IPS-NIHi7 (cell line): Measurements from ENCODE around the gene MRRF.
A peak's percentile ranks its signal among the peaks of the same experiment; 100 is the strongest.
"Not testable (repeated sequence)": the region's sequence is repeated elsewhere in the genome, so short reads cannot be mapped to it uniquely, and the experiment has no call there.

Experiments used
- DNase-seq: peaks from one replicate; pipeline ENCODE4 v3.0.0; 2012; ENCODE audit warnings: mixed read lengths; ENCODE audit errors: extremely low spot score

Gene MRRF

DNA sequence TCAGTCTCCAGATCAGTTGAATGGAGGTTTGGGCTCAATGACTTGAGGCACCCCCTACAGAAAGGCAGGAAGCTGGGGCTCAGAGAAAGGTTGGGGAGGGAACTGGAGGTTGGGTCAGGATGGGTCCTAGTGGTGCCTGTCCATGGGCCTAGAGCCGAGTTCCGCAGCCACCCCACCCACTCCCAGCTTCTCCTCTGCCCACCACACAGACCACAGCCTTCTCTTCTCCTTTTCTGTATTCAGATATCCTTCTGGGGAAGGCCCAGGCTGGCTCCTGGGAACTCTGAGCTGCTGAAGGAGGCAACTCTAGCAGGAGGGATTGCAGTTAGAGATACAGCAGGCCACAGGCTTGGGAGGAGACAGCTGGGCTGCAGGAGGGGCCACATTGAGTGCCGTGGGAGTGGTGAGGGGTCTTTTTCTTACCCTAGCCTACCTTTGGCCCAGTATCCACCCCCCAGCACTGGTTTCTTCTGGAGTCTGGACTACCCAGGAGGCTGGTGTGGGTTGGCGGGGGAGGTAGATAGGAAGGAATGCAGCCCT lies 90.7 kb downstream of the MRRF start:
- DNase-seq: no peak

DNA sequence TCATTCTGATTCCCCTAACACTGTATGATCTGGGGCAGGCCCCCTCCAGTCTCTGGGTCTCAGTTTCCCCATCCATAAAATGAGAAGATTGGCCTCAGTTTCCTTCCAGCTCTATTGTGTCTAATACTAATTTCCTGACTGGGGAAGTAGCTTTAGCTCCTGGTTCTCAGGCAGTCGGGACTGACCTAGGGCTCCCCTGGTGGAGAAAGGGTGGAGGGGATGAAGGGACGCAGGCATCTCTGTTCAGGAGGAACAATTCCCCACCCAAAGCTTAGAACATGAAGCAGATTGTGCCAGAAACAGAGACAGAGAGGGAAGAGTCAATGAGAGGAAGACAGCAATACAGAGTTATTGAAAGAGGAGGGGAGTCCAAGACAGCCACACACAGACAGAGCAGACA lies 91.9 kb downstream of the MRRF start:
- peak; percentile 71 for DNase-seq

DNA sequence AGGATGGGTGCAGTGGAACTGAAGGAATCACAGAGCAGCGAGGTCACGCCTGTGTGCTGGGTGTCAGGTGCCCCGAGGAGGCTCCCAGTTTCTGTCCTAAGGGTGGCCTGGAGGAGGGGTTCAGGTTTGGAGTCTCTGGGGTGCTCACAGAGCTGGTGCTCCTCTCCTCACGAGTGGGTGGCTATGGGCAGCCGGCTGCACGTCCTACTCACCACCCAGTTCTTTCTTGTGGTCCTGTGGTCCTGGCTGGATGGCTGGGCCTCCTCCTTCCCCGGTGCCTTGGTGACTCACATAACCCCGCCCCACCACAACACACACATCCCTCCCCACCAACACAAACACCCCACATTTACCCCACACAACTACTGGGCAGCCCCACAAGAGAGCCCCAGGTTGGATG lies 96.2 kb downstream of the MRRF start:
- no peak for DNase-seq

DNA sequence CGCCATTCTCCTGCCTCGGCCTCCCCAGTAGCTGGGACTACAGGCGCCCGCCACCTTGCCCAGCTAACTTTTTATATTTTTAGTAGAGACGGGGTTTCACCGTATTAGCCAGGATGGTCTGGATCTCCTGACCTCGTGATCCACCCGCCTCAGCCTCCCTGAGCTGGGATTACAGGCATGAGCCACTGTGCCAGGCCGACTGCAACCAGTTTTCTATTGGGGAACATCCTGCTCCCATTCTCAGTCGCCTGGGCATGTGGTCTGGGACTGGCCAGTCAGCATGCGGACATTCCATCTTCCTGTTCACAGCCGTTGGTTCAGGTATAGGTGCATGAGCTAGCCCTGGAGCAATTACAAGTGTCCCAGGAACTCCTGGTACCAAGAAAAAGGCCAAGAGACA lies 98.4 kb downstream of the MRRF start:
- not testable (repeated sequence) for DNase-seq

DNA sequence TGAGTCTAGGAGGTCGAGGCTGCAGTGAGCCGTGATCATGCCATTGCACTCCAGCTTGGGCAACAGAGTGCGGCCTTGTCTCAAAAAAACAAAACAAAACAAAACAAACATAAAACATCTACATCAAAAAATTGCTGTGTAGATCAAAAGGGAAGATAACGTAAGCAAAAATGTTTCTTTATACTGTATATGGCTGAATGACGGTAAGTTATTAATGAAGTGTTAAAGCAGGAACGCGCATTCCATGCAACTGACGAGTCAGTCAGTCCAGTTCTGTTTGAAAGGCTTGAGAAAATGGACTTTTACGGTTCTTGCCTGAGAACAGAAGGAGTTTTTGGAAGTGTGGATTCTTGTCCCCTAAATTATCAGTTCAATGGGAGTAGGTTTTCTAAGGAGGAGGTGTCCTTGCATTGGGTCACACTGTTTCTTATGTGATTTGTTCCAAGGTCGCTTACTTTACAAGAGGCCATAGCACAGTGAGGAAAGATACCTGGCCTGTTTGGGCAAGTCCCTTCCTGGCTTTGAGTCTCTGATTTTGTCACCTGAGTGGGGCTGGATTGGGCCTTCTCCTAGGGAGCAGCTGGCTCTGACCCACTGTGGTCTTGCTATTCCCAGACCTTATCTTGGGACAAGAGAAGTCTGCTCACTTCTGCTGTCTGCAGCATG lies 99.6 kb downstream of the MRRF start:
- DNase-seq: no peak

DNA sequence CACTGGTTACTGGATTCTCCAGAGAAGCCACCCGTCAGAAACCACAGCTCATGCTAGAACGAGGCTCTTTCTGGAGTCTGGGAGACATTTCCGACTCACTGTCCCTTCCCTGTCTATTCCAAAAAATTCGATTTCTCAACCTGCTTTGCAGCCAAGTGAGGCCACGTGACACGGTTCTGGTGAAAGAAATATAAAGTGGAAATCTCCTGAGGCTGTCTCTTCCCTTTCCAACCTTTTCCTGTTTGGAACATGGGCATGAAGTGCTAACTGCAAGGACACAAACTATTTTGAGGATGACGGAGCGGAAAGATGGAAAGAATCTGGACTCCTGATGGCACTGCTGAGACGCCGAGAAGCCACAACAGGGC lies 100.1 kb downstream of the MRRF start:
- DNase-seq: no peak

DNA sequence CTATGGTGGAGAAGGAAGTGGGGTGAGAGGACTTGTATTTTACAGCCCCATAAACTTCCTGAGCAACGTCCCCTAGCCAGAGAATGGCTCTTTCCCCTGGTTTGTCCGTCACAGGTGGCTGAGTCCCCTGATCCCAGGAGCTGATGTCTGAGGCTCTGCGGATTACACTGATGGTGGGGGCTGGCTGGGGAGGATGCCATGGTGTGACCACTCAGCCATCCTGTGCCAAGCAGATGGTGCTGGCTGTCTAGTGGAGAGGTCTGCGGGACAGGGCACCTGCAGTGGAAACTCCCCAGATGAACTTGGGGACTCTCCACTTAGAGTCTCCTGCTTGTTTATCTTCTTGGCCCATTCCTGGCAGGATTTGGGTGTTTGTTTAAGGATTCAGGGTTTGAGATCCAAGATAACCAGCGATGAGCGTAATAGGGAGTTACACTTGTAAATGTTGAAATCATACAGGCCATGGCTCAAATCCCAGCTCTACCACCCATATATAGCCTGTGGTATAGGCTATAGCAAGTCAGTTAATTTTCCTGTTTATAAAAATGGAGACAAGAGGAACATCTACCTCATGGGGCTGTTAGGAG lies 101.5 kb downstream of the MRRF start:
- no peak for DNase-seq

DNA sequence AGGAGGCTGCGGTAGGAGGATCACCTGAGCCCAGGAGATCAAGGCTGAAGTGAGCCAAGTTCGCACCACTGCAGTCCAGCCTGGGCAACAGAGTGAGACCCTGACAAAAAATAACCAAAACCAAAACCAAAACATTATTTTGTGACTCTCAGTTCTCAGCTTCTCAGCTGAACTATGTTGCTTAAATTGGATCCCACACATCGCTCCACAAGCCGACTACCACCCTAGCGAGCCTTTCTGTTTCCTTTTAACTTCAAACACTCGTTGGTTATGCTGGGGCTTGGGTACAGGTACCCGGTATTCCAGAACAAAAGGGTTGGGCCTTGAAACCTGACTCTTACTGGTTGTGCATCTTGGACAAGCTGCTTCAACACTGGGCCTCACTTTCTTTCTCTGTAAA lies 102.4 kb downstream of the MRRF start:
- no peak for DNase-seq

DNA sequence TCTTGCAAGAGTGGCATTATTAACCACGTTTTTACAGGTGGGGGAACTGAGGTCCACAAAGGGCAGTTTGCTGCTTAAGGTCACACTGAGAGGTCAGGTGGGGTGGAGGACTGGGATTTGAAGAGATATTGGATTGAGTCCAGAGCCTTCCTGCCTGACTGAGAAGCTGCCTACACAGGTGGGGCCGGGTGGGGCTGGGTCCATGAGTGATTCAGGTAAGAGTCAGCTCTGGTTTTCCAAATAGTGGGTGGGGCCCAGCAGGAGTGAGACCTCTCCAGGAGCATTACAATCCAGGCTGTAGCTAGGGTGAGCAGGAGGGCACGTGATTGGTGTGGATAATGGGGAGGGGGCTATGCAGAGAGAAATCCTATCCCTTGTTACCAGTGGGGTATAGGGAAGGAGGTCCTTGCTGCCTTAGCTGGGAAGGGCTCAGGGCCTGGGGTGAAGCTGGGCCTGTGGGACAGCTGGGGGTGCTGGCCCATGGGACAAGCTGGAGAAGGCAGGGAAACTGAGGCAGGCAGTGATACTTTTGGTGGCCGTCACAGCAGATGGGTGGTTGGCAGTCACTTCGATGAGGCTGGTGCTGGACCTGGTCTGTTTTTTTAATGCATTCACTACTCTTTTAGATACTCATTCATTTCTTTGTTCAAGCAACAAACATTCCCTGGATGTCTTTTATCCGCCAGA lies 103.2 kb downstream of the MRRF start:
- DNase-seq: no peak

DNA sequence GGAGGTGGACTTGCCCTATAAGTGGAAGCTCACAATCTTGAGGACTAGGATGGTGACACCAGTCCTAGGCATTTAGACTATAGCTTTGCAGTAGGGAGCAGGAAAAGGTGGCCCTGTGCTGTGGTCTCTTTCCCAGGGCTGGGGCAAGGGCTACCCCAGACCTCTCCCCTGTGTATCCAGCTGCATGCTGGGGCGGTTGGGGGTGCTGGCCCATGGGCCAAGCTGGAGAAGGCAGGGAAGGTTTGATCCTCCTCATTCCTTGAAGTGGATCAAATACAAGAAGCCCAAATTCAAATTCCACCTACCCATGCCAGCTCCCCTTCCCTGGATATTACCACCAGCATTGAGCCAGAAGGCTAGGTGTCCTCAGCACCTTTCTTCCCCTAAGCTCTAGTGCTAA lies 104.0 kb downstream of the MRRF start:
- DNase-seq: no peak

DNA sequence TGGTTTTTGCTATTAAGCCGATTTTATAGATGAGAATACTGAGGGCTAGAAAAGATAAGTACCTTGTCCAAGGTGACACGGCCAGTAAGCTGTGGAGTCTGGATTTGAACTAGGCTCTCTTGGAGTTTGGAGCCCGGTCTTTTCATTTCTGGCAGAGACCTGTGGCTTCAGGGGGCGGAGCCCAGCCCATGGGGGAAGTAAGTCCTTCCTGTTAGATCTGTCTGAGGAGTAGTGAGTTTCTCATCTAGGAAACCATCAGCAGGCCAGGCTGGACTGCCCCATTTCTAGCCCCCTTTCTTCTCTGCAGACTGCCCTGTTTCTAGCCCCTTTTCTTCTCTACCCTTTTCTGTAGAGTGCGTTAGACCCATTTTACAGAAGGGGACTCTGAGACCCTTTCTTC lies 105.6 kb downstream of the MRRF start:
- DNase-seq: no peak

DNA sequence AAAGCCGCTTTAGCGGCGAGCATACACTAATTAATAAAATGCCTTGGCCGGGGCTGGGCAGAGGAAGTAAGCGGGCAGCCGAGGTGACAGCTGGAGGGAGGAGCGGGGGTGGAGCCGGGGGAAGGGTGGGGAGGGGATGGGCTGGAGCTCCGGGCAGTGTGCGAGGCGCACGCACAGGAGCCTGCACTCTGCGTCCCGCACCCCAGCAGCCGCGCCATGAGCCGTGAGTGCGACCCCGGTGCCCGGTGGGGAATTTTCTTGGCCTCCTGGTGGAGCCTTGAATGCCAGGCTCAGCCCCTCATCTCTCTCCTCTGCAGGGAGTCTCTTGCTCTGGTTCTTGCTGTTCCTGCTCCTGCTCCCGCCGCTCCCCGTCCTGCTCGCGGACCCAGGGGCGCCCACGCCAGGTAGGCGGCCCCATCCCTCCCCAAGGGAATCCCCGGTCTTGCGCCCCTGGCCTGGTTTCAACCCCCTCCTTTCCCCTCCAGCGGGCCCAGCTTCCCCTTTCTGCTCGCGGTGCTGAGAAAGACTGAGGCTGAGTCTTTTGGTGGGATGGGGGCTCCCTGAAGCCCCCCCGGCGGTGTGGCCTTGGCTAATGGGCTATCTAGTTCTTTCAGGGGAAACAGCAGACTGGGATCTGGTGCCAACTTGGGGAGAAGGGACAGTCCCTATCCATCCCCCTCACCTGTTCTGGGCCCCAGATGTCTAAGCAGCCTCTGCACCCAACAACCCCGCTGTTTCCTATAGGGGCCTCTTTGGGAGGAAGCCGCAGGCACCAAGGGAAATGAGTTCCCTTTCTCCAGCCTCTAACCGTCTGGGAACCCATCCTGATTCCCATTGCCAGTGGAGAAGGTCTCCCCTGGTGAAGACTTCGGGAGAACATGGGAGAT lies 106.4 kb downstream of the MRRF start, which contains the start of gene PTGS1:
Gene PTGS1, plus strand, starts transcription at position 156 of the 887 bp plus-strand sequence. Its CDS starts 61 bp downstream, at position 217.
- peak; percentile 79 for DNase-seq

DNA sequence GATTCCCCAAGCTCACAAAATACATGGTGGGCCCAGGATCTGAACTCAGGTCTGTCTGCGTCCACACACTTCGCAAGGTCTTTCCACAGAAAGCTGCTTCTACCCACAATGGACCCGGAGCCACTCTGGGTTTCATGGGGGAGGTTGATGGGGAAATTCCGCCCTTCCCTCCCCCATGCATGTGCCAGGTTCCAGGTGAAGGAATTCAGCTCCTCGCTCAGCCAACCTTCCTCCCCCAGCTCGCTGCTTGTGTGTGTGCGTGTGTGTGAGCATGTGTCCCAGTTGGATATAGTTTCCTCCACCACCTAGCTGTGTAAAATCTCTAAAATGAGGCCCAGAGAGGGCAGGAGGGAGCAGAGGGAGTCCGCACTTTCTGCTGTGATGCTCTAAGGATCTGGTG lies 107.2 kb downstream of the MRRF start:
- DNase-seq: no peak

DNA sequence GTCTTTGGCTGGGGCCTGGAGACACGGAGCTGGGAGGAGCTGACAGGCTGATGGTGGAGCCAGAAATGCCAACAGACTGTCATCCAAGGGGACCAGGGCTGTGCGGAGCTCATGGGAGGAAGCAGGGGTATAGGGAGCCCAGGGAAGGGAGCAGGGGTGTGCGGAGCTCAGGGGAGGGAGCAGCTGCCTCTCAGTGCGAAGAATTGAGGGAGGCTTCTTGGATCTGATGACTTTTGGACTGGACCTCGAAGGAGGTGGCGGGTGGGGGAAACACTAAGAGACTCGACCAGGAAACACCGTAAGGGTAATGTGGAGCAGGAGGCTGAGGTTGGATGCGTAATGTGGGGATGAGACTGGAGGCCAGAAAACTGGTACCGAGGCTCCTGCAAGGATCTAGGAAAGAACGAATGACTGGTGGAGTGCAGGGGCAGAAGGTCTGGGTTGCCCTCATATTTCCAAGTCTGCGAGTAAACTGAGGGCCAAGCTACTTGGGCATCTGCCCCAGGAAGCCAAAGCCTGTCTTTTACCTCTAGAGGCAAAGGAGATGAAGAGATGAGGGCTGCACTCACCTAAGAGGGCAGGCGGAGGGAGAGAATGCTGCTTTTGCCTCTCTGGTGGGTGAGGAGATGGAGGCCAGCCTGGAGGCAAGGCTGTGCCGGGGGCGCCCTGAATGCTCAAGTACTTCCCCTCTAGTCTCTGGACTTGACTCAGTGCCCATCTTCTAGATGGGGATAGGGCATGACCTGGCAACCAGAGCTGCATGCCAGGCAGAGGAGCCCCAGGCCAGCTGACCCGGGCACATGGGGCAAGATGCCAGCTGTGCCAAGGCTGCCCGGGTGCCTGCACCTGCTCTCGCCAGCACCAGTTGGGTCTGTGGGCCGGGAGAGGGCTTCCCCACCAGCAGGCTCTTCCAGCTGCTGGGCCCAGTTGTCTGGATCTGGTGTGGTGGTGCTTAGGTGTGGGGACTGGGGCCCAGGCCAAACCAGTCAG lies 108.5 kb downstream of the MRRF start:
- no peak for DNase-seq

DNA sequence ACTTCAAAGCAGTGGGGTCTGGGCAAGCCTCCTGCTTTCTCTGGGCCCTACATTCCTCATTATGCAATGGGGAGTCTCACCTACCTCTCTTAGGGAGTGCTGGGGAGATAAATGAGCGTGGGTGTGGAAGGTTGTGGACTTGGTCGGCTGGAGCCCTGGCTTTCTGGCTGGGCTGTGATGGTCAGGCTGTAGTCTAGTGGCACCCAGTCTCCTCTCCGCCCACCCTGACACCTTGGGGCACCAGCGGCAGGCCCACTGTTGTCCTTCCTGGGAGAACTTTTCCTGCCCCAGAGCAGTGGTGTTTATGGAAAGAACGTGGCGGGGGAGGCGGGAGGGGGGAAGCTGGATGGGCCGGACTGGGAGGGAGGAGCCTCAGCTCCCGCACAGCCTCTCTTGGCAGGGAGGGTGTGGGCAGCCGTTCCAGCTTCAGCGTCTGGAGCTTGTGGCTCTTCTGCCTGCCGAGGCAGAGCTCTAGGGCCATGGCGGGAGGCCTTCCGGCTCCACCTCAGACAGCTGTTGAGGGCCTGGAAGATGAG lies 110.3 kb downstream of the MRRF start:
- peak; percentile 81 for DNase-seq

DNA sequence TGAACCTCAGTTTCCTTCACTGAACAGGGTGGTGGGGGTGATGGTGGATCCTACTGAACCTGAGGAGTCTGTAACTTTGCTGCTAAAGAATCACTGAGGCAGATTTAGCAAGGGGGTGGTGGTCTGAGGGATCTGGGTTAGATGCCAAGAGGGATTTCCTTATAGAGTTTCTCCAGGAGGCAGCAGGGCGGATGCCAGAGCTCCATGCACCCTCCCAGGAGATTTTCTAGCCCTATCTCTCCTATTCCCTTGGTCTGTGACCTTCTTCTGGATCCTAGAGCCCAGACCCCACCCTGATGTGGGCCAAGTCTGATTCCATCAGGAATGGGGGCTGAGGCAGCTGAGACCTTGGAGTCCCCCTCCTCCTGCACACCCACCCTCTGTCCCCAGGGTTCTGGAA lies 112.1 kb downstream of the MRRF start:
- DNase-seq: no peak

DNA sequence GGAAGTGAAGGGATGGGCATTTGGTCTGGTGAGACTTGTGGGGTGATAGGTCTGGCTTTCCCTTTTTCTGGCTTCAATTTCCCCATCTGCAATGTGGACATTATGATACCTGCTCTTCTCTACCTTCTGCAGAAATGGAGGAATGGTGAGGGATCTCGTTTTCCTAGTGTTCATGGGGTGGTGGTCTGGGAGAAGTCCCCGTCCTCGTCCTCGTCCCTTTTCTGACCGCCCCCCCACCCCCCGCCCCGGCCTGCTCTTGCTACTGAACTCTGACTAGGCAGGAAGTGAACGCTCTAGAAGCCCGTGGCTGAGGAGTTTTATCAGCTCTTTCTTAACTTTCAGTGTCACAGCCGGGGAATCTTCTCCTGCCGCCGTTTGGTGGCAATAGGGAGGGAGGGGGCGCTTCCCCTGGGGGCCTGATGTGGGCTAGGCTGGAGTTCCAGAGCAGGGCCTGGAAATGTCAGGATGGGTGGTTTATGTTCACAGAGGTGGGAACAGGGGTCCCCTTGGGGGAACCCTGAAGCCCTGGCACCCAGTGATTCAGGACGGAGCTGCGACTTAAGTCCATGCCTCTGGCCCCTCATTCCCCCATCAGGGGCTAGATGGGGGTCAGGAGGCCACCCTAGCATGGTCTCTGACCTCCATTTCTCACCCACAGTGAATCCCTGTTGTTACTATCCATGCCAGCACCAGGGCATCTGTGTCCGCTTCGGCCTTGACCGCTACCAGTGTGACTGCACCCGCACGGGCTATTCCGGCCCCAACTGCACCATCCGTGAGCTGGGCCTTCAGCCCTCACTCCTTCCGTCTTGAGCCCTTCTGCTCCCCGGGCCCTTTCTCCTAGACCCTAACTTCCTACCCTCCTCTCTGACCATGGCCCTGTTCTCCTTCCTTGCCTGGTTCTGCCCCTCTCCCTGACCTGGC lies 112.8 kb downstream of the MRRF start:
- DNase-seq: no peak

DNA sequence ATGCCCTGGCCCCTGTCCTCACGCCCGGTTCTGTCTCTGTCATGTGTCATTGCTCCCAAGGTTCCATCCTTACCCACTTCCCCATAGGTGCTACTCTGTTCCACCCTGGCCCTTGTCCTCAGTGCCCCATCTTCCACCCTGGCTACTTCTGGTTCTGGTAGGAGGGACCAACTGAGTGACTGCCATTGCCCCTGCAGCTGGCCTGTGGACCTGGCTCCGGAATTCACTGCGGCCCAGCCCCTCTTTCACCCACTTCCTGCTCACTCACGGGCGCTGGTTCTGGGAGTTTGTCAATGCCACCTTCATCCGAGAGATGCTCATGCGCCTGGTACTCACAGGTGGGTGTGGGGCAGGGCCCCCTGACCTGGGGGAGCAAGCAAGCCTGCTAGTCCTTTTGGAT lies 113.6 kb downstream of the MRRF start:
- no peak for DNase-seq

DNA sequence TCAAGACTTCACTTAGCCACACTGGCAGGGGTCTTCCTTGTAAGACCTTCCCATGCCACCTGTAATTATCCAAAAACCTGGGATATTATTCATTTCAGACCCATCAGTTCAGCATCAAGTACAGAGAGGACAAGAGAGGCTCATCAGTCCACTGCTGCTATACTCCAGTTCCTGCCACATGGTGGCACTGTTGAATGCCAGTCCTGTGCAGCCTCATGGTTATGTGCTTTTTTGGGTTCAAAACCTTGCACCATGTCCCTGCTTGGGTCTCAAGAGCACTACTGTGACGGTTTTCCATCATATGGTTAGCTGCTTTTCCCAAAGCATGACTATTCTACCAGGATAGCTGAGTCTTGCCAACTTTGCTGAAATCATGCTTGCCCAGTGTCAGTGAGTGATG lies 114.7 kb downstream of the MRRF start:
- peak; percentile 55 for DNase-seq
